WTC11 (cell line): ENCODE measurements around the gene INTS15. TPM values are rescaled to one million over a fixed set of nuclear protein-coding genes. Genes with fewer than 3 reads are reported as not detected.
A peak's percentile ranks its signal among the peaks of the same experiment; 100 is the strongest.

ENCODE experiments used
- ATAC-seq: fragments of 200-7000 bp; cut with Tn5 transposase; 2 replicates; pipeline ENCODE4 v1.10.0; 2021; ENCODE audit warnings: mild to moderate bottlenecking, moderate library complexity
- CTCF ChIA-PET: fragments of 300-600 bp; sonication (Branson Sonifier 250); formaldehyde crosslinking; loops from one replicate; lab custom pipeline; 2021; ENCODE audit warnings: antibody characterized with exemption; lab: Charles Lee
- POLR2A ChIA-PET: fragments of 350-600 bp; sonication (Branson Sonifier 250); formaldehyde crosslinking; loops from one replicate; lab custom pipeline; 2021; ENCODE audit warnings: antibody characterized with exemption; lab: Charles Lee
- DNase-seq: peaks from one replicate; pipeline ENCODE4 v3.0.0; 2021; ENCODE audit warnings: low spot score
- H3K27ac Mint-ChIP-seq: 2 replicates; pipeline ENCODE4 v1.8.0; 2021; ENCODE audit warnings: mixed read lengths
- H3K27me3 Mint-ChIP-seq: 2 replicates; pipeline ENCODE4 v1.8.0; 2021; ENCODE audit warnings: low read depth, mild to moderate bottlenecking, moderate library complexity, mixed read lengths
- H3K36me3 Mint-ChIP-seq: 2 replicates; pipeline ENCODE4 v1.8.0; 2021; ENCODE audit warnings: mixed read lengths
- H3K4me1 Mint-ChIP-seq: 2 replicates; pipeline ENCODE4 v1.8.0; 2022; ENCODE audit warnings: mixed read lengths
- H3K4me3 Mint-ChIP-seq: 2 replicates; pipeline ENCODE4 v1.8.0; 2021; ENCODE audit warnings: mild to moderate bottlenecking, moderate library complexity, mixed read lengths
- H3K9me3 Mint-ChIP-seq: 2 replicates; pipeline ENCODE4 v1.8.0; 2021; ENCODE audit warnings: mixed read lengths
- ARID4B ChIP-seq: sonication (generic); formaldehyde crosslinking; IDR thresholded peaks from 2 replicates; pipeline ENCODE4 v1.8.0; 2023; ENCODE audit warnings: missing genetic modification reagents, mild to moderate bottlenecking, borderline replicate concordance
- FOXJ3 ChIP-seq: sonication (generic); formaldehyde crosslinking; IDR thresholded peaks from 2 replicates; pipeline ENCODE4 v1.9.0; 2021; ENCODE audit warnings: missing genetic modification reagents, mild to moderate bottlenecking, borderline replicate concordance
- FOXK1 ChIP-seq: sonication (generic); formaldehyde crosslinking; IDR thresholded peaks from 2 replicates; pipeline ENCODE4 v1.8.0; 2022; ENCODE audit warnings: mild to moderate bottlenecking, moderate library complexity, missing genetic modification reagents
- FOXP1 ChIP-seq: sonication (generic); formaldehyde crosslinking; IDR thresholded peaks from 2 replicates; pipeline ENCODE4 v1.8.0; 2022; ENCODE audit warnings: missing genetic modification reagents, mild to moderate bottlenecking, moderate library complexity, borderline replicate concordance
- HMGXB4 ChIP-seq: sonication (generic); formaldehyde crosslinking; IDR thresholded peaks from 2 replicates; pipeline ENCODE4 v1.8.1; 2023; ENCODE audit warnings: mild to moderate bottlenecking, moderate library complexity, missing genetic modification reagents
- JAZF1 ChIP-seq: fragments of 250-450 bp; sonication (Bioruptor Pico); IDR thresholded peaks from 2 replicates; pipeline ENCODE4 v1.9.0; 2021; ENCODE audit warnings: moderate library complexity, mild to moderate bottlenecking, inconsistent platforms
- MAX ChIP-seq: sonication (generic); formaldehyde crosslinking; IDR thresholded peaks from 2 replicates; pipeline ENCODE4 v1.8.0; 2022; ENCODE audit warnings: mild to moderate bottlenecking, missing genetic modification reagents
- MLX ChIP-seq: sonication (generic); formaldehyde crosslinking; IDR thresholded peaks from 2 replicates; pipeline ENCODE4 v1.8.1; 2023; ENCODE audit warnings: mild to moderate bottlenecking, missing genetic modification reagents, moderate library complexity
- NFATC4 ChIP-seq: fragments of 250-450 bp; sonication (Bioruptor Pico); IDR thresholded peaks from 2 replicates; pipeline ENCODE4 v1.9.0; 2021; ENCODE audit warnings: mild to moderate bottlenecking
- NFE2L1 ChIP-seq: sonication (generic); formaldehyde crosslinking; IDR thresholded peaks from 2 replicates; pipeline ENCODE4 v1.8.1; 2023; ENCODE audit warnings: missing genetic modification reagents
- NR3C1 ChIP-seq: sonication (generic); formaldehyde crosslinking; conservative IDR thresholded peaks from 2 replicates; pipeline ENCODE4 v1.8.1; 2023; ENCODE audit warnings: low read depth, mild to moderate bottlenecking, missing genetic modification reagents
- PRDM15 ChIP-seq: sonication (generic); formaldehyde crosslinking; IDR thresholded peaks from 2 replicates; pipeline ENCODE4 v1.8.0; 2022; ENCODE audit warnings: missing genetic modification reagents
- PRRX2 ChIP-seq: fragments of 250-450 bp; sonication (Bioruptor Pico); IDR thresholded peaks from 2 replicates; pipeline ENCODE4 v1.8.0; 2021; ENCODE audit warnings: mild to moderate bottlenecking
- SMAD3 ChIP-seq: sonication (generic); formaldehyde crosslinking; IDR thresholded peaks from 2 replicates; pipeline ENCODE4 v1.8.0; 2022; ENCODE audit warnings: missing genetic modification reagents, mild to moderate bottlenecking, borderline replicate concordance
- TP53 ChIP-seq: sonication (generic); formaldehyde crosslinking; IDR thresholded peaks from 2 replicates; pipeline ENCODE4 v1.8.1; 2023; ENCODE audit warnings: mild to moderate bottlenecking, missing genetic modification reagents
- USF2 ChIP-seq: sonication (generic); formaldehyde crosslinking; IDR thresholded peaks from 2 replicates; pipeline ENCODE4 v1.8.1; 2023; ENCODE audit warnings: mild to moderate bottlenecking, missing genetic modification reagents, moderate library complexity
- total RNA-seq: library from RNA; stranded (reverse); gene quantifications from 3 replicates; pipeline ENCODE4 v1.2.3, GENCODE V29; 2021

Gene INTS15
- total RNA-seq, 1 experiment from 2014 or later, result 28.2 TPM

GRCh38 chr7:6589151-6589828 lies 531 bp upstream of the INTS15 start:
- no peak for TF ChIP-seq USF2 (CRISPR knock-in tag)
- TF ChIP-seq SMAD3 (CRISPR knock-in tag), result no peak
- no peak for TF ChIP-seq FOXJ3 (CRISPR knock-in tag)
- no peak for TF ChIP-seq NFE2L1
- TF ChIP-seq MLX (CRISPR knock-in tag), result no peak
- no peak for TF ChIP-seq FOXP1 (CRISPR knock-in tag)
- TF ChIP-seq MAX (CRISPR knock-in tag), result no peak
- no peak for TF ChIP-seq PRRX2 (CRISPR knock-in tag)
- TF ChIP-seq NFATC4 (CRISPR knock-in tag), result no peak
- TF ChIP-seq FOXK1 (CRISPR knock-in tag), result no peak
- TF ChIP-seq JAZF1, result no peak
- TF ChIP-seq TP53 (CRISPR knock-in tag), result no peak
- no peak for TF ChIP-seq PRDM15 (CRISPR knock-in tag)
- TF ChIP-seq, all 79 proteins: peak for 0
- Mint-ChIP-seq H3K27me3 (no peaks in the 10 kb centered on the region; the same call in 1 of the 2 replicates), H3K9me3 (no peaks in the 10 kb centered on the region), H3K36me3 (peaks cover 48% of the 10 kb centered on the region), H3K4me3 (peak overlapping the region; percentile 73), H3K27ac (0 out of 2 replicates have a peak overlapping the region, but pooled peaks have one; percentile 65), H3K4me1 (peaks cover 9% of the 10 kb centered on the region)
- peak; percentile 13 for ATAC-seq
- no peak for DNase-seq
- CTCF ChIA-PET, result interaction anchor here (0.5 to 2.7 kb wide), 13 partner anchors 9 to 787 kb away, joined by 3 to 27 read pairs (median 5); partner anchors contain the start of gene ZDHHC4
- POLR2A ChIA-PET, result interaction anchor here (0.6 to 1.2 kb wide), 2 partner anchors 72 to 73 kb away, joined by 4 to 5 read pairs; no protein-coding TSS in a partner anchor

GRCh38 chr7:6590645-6591110 lies 857 bp downstream of the INTS15 start:
- DNase-seq (no peak), ATAC-seq (peak; percentile 32)
- POLR2A ChIA-PET, result interaction anchor here (0.7 to 1.1 kb wide), 2 partner anchors 10 to 25 kb away, joined by 3 to 6 read pairs; no protein-coding TSS in a partner anchor
- Mint-ChIP-seq H3K27ac (0 out of 2 replicates have a peak overlapping the region, but pooled peaks have one; percentile 3), H3K4me1 (peaks cover 9% of the 10 kb centered on the region), H3K4me3 (peak overlapping the region; percentile 82), H3K36me3 (peaks cover 46% of the 10 kb centered on the region), H3K9me3 (no peaks in the 10 kb centered on the region), H3K27me3 (no peaks in the 10 kb centered on the region; the same call in 1 of the 2 replicates)
- peak; percentile 8; the same call in 1 of the 2 replicates for TF ChIP-seq HMGXB4 (CRISPR knock-in tag)
- TF ChIP-seq ARID4B (CRISPR knock-in tag), result no peak
- no peak for TF ChIP-seq NR3C1 (CRISPR knock-in tag)
- CTCF ChIA-PET, result interaction anchor here (0.6 to 2.7 kb wide), 10 partner anchors 14 to 267 kb away, joined by 3 to 27 read pairs (median 4); partner anchors contain the start of gene ZDHHC4
